HEK293 (cell line): ENCODE measurements around the gene PRR18.

ENCODE experiments used
- CTCF ChIP-seq: fragments of 450-650 bp; formaldehyde crosslinking; IDR thresholded peaks from 2 replicates; pipeline ENCODE4 v1.5.1; 2016; ENCODE audit warnings: missing biosample characterization, missing genetic modification characterization
- HOXD13 ChIP-seq: sonication (generic); formaldehyde crosslinking; IDR thresholded peaks from 2 replicates; pipeline ENCODE4 v1.8.0; 2022; ENCODE audit warnings: missing genetic modification reagents, borderline replicate concordance
- PBX3 ChIP-seq: sonication (generic); formaldehyde crosslinking; IDR thresholded peaks from 2 replicates; pipeline ENCODE4 v1.8.1; 2022; ENCODE audit warnings: mild to moderate bottlenecking, moderate library complexity, missing genetic modification reagents
- ZNF138 ChIP-seq: fragments of 450-650 bp; formaldehyde crosslinking; IDR thresholded peaks from 2 replicates; pipeline ENCODE4 v1.5.1; 2016; ENCODE audit warnings: missing biosample characterization, missing genetic modification characterization, borderline replicate concordance
- ZNF704 ChIP-seq: fragments of 450-650 bp; formaldehyde crosslinking; IDR thresholded peaks from 2 replicates; pipeline ENCODE4 v1.5.1; 2016; ENCODE audit warnings: missing biosample characterization, missing genetic modification characterization

GRCh38 chr6:166293731-166294584 lies 14.2 kb downstream of the PRR18 start:
- TF ChIP-seq PBX3 (CRISPR knock-in tag) = no peak
- TF ChIP-seq ZNF138 = no peak
- no peak for TF ChIP-seq CTCF
- TF ChIP-seq ZNF704 (tag by site-specific recombination) = no peak
- TF ChIP-seq HOXD13 (CRISPR knock-in tag) = no peak
